Esophagus muscularis mucosa (tissue), 4 donors: ENCODE measurements around the gene TXLNA.

Source experiments
- EP300 ChIP-seq: sonication (generic); formaldehyde crosslinking; IDR thresholded peaks from one replicate; pipeline ENCODE4 v1.6.1; 2017; ENCODE audit warnings: antibody characterized with exemption
- POLR2A ChIP-seq: fragments of 450-650 bp; IDR thresholded peaks from one replicate; pipeline ENCODE4 v1.6.1; 2017; ENCODE audit warnings: antibody characterized with exemption, moderate library complexity, mild to moderate bottlenecking, low read depth
- POLR2AphosphoS5 ChIP-seq, 2 donors: sonication (generic); formaldehyde crosslinking; IDR thresholded peaks; one replicate each; pipeline ENCODE4 v1.6.1; 2017; ENCODE audit warnings: antibody characterized with exemption in 2 of 2
- TF ChIP-seq, protein P1 (sequence below), 3 experiments: fragments of 200-600 bp in 2 of 3; fragments of 450-650 bp in 1 of 3; sonication (generic) in 2 of 3; IDR thresholded peaks; one replicate each; pipeline ENCODE4 v1.5.1; 2017 to 2019; ENCODE audit warnings: antibody characterized with exemption in 3 of 3, mild to moderate bottlenecking in 2 of 3, moderate library complexity in 1 of 3

GRCh38 chr1:32215629-32216480 lies 36.4 kb downstream of the TXLNA start:
- TF ChIP-seq, protein P1, sequence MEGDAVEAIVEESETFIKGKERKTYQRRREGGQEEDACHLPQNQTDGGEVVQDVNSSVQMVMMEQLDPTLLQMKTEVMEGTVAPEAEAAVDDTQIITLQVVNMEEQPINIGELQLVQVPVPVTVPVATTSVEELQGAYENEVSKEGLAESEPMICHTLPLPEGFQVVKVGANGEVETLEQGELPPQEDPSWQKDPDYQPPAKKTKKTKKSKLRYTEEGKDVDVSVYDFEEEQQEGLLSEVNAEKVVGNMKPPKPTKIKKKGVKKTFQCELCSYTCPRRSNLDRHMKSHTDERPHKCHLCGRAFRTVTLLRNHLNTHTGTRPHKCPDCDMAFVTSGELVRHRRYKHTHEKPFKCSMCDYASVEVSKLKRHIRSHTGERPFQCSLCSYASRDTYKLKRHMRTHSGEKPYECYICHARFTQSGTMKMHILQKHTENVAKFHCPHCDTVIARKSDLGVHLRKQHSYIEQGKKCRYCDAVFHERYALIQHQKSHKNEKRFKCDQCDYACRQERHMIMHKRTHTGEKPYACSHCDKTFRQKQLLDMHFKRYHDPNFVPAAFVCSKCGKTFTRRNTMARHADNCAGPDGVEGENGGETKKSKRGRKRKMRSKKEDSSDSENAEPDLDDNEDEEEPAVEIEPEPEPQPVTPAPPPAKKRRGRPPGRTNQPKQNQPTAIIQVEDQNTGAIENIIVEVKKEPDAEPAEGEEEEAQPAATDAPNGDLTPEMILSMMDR (IDR thresholded peaks at IDR 0.05) = peak; percentile 60 to 76 (median 68)
- TF ChIP-seq POLR2A (no peak), EP300 (no peak), POLR2AphosphoS5 (IDR thresholded peaks at IDR 0.05) (peak in 1 of 2 donors; percentile 24)
